Hepatic stellate cell (primary cell): ENCODE results near the gene ONECUT3.
"Not testable (repeated sequence)": the region's sequence is repeated elsewhere in the genome, so short reads cannot be mapped to it uniquely, and the experiment has no call there.

ENCODE experiments used
- DNase-seq: peaks from one replicate; pipeline ENCODE4 v3.0.0; 2011; ENCODE audit warnings: low spot score

ONECUT3 gene

DNA sequence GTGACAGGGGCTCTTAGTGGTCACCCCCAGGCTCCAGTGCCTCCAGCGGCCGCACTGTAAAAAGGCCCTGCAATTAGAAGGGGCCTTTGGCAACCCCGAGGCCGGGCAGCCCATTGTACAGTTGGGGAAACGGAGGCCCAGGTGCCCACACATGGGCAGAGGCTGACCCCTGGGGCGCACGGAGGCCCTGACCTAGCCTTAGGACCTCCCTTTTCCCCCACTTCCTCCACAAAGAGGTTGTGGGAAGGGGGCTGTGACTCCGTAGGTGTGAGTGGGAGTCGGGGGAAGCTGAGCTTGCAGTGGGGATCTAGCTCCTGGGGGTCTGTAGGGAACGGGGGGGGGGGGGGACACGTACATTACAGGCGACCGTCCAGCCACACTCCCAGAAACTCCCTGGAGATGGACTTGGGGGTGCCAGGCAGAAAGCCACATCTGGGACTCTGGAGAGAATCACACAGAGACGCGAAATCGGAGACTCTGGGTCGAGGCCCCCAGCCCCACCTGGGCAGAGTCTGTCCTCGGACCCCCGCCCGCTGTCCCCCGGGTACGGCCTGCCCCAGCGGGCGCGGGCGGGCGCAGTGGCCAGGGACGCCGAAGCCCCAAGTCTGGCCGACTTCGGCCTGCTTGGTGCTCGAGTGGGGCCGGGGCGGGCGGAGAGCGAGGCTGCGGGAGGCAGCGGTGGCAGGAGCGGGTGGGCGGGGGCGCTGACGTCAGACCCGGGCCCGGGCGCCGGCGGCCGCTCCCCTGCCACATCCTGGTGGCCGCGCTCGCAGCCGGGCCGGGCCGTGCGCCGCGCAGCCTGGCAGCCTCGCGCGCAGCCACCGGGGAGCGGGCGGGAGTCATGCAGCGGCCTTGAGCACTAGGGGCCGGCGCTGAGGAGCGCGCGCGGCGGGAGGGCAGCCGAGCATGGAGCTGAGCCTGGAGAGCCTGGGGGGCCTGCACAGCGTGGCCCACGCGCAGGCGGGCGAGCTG, at the start of gene ONECUT3:
ONECUT3 (plus strand) TSS at position 750 of the 972 bp plus-strand sequence; CDS start at position 907, 157 bp downstream.
- no peak for DNase-seq

DNA sequence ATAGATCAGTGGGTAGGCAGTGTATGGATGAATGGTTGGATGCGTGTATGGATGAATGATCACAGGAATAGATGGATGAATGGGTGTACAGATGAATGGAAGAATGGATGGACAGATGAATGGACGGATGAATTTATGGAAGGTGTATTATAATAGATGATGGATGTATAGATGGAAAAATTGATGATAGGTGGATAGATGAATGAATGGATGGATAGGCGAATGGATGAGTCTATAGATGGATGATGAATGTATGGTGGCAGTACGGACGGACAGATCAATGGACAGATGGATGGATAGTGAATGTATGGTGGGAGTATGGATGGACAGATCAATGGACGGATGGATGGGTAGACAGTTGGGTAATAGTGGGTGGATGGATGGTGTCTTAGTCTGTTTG, 49.0 kb upstream of the ONECUT3 start:
- no peak for DNase-seq

DNA sequence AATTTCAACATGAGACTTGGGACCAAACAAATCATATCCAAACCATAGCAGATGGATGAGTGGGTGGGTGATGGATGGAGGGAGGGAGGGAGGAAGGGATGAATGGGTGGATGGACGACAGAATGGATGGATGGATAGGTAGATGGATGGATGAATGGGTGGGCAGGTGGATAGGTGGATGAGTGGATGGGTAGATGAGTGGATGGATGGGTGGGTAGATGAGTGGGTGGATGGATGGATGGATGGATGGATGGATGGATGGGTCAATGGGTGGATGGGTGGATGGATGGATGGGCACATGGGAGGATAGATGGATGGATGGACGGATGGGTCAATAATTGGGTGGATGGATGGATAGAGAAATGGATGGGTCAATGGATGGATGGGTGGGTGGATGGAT, 47.9 kb upstream of the ONECUT3 start:
- no peak for DNase-seq

DNA sequence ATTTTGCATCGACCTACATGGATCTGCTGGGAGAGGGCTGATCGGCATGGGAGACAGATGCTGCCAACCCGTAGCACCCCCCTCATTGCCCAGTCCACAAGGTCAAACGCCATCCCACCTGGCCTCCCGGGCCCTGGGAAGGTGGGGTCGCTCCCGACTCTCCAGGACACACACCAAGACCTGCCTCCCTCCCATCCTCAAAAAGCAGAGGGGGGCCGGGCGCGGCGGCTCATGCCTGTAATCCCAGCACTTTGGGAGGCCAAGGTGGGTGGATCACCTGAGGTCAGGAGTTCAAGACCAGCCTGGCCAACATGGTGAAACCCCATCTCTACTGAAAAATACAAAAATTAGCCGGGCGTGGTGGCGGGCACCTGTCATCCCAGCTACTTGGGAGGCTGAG, 46.7 kb upstream of the ONECUT3 start:
- not testable (repeated sequence) for DNase-seq

DNA sequence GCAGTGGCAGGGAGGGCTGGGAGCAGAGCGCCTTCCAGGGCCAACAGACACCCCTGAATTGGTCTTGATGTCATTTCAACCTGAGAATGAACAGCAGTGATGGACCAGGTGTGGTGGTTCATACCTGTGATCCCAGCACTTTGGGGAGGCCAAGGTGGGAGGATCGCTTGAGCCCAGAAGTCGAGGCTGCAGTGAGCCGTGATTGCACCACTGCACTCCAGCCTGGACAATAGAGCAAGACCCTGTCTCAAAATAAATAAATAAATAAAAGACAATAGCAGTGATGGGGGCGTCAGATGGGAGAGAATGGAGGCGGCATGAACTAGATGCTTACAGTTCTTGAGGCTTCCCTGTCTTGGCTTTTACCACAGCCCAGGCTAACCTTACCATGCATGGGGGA, 46.1 kb upstream of the ONECUT3 start:
- DNase-seq: no peak

DNA sequence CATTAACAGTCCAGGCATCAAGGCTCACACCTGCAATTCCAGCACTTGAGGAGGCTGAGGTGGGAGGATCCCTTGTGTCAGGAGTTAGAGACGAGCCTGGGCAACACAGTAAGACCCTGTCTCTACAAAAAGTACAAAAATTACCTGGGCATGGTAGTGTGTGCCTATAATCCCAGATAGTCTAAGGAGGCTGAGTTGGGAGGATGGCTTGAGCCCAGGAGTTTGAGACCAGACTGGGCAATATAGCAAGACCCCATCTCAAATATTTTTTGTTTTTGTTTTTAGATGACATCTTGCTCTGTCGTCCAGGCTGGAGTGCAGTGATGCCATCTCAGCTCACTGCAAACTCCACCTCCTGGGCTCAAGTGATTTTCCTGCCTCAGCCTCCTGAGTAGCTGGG, 40.1 kb upstream of the ONECUT3 start:
- no peak for DNase-seq

DNA sequence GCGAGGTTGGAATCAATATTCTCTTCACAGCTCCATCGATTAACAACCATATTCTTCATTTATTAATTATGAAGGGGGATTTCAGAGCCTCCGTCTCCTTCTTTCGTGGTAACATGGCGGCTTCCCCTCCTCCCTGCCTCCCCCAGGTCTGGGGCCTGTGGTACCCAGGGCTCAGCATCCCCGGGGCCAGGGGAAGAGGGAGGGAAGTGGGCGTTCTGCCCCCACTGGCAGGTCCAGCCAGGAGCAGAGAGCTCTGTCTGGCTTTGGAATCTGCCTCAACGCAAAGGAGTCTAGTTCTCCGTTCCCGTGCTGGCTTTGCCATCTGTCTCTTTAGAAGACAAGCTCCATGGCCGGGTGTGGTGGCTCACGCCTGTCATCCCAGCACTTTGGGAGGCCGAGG, 37.8 kb upstream of the ONECUT3 start:
- no peak for DNase-seq

DNA sequence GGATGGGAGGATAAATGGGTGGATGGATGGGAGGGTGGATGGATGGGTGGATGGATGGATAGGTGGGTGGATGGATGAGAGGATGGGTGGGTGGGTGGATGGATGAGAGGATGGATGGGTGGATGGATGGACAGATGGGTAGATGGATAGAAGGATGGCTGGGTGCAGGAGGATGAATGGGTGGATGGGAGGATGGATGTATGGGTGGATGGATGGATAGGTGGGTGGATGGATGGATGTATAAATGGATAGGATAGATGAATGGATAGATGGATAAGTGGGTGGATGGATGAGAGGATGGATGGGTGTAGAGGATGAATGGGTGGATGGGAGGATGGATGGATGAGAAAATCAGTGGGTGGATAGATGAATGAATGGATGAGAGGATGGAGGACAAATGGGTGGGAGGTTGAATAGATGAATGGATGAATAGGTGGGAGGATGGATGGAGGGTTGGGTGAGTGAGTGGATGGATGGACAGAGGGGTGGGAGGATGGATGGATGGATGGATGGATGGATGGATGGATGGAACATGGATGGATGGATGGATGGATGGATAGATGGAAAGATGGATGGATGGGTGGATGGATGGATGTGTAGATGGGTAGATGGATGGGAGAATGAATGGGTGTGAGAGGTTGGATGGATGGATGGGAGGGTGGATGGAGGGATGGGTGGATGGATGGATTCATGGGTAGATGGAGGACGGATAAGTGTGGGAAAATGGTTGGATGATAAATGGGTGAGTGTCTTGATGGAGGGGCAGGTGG, 35.9 kb upstream of the ONECUT3 start:
- no peak for DNase-seq

DNA sequence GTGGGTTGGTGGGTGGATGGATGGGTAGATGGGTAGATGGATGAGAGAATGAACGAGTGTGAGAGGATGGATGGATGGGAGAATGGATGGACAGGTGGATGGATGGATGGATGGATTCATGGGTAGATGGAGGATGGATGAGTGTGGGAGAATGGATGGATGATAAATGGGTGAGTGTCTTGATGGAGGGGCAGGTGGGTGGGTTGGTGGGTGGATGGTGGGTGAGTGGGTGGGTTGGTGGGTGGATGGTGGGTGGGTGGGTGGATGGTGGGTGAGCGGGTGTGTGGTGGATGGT, 35.4 kb upstream of the ONECUT3 start:
- no peak for DNase-seq

DNA sequence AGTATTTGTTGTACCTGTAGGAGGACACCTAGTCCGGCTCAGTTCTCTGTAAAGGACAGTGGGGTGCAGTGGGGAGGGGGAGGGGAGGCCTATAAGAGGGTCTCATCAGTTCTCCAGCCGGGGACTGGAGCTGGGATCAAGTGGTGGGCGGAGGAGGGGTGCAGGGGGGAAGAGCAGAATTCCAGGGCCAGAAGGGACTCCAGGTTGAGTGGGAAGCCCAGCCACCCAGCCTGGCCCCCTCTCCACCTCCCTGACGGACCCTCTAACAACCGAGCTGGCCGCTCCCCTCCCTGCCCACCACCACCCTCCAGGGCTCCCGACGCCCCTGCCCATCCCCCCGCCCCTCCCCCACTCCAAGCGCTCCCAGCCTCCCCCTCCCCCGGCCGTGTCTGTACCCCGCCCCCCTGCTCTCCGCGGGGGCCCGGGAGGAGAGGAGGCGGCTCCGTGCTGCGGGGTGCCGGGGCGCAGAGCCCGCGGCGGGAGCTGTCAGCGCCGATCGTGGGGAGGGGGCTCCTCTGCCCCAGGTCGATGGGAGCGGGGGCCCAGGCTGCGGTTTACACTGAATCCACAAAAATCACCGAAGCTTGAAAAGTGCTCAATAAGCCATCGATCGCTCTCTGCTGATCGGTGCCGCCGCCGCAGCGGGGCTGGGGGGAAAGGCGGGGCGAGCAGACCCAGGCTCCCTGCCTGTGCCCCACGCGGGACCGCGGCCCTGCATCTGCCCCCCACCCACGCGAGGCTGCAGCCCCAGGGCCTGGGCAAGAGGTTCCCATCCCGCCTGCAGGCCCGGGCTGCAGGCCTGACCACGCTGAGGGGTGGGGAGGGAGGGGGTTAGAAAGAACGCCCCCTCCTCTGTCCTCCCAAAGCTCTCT, 34.6 kb upstream of the ONECUT3 start:
- no peak for DNase-seq

DNA sequence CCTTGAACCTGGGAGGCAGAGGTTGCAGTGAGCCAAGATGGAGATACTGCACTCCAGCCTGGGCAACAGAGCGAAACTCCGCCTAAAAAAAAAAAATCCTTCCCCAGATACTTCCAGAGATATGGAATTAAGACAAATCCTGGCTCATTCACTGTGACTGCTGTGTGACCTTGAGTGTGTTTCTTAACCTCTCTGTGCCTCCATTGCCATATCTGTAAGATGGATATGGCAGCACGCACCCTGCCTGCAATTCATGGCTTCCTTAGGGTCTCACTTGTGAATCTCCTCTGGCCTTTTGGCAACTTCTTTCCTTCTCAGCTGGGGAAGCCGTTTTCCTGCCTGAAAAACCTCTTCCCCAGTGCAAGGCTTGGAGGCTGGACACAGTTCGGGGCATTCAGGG, 33.8 kb upstream of the ONECUT3 start:
- no peak for DNase-seq

DNA sequence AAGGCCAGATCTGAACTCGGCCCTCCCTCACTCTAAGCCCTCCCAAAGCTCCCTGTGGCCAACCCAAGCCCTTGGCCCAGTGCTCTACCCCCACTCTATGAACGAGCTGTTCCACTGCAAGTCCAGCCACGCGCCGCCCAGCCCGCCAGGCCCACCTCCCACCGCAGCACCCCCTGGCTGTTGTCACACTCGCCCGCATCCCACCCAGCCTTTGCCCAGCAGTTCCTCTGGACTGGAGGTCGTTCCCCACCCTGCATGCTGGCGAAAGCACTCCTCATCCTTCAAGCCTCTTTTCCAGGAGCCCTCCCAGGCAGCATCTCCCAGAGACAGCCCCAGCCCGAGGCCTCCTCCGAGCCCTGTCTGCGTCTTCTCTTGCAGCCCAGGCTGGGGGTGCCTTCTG, 33.1 kb upstream of the ONECUT3 start:
- DNase-seq: no peak

DNA sequence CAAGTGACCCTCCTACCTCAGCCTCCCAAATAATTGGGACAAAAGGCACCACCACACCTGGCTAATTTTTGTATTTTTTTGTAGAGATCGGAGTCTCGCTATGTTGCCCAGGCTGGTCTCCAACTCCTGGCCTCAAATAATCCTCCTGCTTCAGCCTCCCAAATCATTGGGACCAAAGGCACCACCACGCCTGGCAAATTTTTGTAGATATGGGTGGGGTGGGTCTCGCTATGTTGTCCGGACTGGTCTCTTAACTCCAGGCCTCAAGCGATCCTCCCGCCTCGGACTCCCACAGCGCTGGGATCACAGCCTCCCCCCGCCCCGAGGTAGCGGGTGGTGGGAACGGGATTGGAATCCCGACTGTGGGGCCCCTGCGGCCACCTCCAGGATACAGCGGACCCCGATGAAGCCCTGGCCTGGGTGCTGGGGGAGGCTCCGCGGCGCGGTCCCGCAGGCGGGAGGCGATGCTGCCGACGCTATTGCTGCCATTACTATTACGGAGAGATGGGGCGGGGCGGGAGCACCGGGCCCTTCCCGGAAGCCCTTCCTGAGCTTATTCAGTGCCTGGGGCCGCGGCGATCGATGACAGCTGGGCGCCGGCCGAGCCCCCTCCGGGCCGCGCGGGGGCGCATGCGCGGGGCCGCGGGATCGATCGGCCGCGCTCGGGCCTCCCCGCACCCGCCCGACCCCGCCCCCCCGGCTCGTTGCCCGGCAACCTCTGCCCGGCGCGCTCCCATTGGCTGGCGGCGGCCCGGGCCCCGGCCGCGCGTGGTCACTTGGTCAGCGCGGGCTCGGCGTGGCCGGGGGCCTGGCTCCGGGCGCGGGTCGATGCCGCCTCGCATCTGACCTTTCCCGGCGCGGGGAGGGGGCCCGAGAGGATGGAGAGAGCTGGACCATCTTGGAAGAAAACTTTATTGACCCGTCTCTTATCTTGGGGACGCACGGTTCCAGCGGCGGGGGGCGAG, 27.9 kb upstream of the ONECUT3 start:
- DNase-seq: peak; percentile 97

DNA sequence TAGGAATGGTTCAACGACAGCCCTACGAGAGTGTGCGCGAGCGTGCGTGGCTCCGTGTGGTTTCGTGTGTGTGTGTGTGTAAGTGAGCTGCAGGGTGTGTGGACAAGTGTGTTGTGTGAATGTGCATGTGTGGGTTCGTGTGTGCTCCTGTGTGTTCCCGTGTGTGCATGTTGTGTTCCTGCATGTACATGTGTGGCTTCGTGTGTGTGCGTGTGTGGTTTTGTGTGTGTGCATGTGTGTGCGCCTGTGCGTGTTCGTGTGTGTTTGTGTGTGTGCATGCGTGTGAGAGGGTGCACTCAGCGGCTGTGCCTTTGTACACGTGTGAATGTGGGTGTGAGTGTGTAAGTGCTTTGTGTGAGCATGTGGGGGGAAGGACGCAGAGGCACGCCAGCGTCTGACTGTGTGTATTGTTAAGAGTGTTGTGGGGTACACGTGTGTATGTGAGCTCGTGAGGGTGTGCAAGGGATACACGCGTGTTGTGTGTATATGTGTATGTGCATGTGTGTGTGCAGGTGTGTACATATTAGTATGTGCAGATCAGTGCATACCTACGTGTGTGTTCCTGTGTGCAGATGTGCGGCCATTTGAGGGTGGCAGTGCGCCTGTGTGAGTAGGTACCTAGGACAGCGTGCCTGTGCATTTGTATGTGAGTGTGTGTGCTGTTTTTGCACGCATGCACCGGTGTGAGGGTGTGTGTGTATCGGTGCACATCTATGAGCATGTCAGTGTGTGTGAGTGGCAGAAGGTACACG, 24.3 kb upstream of the ONECUT3 start:
- DNase-seq: no peak

DNA sequence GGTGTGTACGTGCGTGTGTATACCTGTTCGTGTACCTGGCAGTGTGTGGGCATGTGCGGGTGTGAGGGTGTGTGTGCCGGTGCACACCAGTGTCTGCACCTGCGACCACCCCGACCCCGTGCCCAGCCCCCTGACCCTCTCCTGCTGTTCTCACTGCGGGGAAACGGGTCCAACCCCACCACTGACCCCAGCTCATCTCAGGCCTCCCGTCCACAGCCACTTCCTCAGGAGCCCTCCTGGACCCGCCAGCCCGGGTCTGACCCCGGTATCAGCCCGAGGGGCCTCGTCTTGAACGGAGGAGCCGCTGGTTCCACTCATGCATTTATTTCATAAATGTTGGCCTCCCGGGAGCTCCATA, 23.8 kb upstream of the ONECUT3 start:
- DNase-seq: no peak

DNA sequence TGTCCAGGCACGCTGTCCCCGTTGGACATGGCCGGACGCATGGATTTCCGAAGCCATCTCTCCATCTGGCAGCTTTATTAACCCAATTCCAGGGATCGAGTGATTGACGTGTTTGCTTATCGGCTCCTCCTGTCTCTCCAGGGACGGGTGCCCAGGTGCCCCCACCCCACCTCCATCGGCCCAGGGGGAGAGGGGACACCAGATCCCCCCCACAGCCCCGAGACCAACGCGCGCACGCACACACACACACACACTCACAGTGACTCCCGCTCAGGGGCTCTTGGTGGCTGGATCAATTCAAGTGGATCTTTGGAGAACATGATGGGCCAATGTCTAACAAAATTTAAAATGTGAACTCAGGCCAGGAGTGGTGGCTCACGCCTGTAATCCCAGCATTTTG, 23.1 kb upstream of the ONECUT3 start:
- DNase-seq: no peak

DNA sequence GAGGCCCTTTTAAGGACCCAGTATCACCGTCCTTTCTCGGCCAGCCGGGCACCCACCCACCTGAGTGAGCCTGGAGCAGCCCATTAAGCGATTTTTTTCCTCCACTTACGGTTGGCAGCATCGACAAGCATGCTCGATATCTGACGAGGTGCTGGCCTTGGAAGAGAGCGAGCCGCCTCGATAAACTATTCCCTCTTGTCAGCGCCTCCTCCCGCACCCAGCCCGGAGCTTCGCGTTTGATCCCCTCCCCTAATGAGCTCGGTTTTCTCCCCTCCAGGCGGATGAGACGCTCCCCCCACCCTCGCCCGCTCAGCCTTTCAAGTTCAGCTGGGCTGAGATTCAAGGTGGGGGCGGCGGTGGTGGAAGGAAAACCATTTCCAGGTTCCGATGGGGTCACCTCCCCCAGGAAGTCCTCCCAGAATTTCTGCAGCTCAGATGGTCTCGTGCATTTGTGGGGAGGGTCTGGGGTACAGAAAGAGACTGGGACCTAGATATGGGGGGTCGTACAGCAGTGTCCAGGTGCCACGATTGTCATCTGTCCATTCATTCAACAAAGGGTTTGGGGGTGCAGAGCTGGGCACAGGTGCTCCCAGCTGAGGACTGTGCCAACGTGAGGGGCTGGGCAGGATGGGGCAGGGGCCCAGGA, 18.9 kb upstream of the ONECUT3 start:
- no peak for DNase-seq

DNA sequence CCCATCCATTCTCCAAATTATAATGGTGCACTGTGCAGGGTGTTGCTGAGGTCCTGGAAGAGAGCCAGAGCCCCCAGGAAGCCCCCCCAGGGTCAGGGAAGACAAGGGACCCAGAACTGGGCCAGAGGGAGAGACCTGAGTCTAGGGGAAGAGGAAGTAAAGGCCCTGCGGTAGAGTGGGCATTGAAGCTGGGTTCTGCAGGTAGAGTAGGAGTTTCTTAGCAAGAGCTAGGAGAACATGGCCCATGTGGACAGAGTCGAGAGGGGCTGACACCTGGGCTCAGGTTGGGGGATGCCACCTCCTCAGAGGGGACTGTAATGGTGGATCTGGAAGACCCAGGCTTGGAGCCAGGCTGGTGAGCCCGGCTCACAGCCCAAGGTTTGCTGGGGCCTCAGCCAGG, 17.0 kb upstream of the ONECUT3 start:
- no peak for DNase-seq

DNA sequence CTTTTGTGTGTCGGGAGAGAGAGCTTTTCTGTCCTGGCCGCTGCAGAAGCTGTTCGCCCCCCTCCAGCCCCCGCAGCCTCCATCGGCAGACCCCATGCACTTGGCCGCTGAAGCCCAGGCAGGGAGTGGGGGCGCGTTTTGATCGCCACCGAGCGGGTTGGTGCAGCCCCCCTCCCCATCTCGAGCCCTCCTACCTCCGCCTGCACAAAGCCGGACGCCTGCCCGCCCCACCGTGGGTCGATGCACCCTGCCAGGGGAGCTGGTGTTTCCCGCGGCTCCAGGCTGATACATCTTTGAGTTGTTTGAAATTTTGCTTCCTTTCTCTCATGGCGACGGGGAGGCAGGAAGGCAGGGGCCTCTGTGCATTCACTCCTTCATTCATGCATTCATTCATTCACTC, 16.4 kb upstream of the ONECUT3 start:
- DNase-seq: no peak
